GM23338 (cell line): ENCODE results near the gene SCFD1. TPM values are rescaled to one million over a fixed set of nuclear protein-coding genes. Genes with fewer than 3 reads are reported as not detected.

Source experiments
- ATAC-seq: fragments of 200-7000 bp; cut with Tn5 transposase; 3 replicates; pipeline ENCODE4 v1.9.1; 2020
- DNase-seq: peaks from one replicate; pipeline ENCODE4 v3.0.0-alpha.2; 2015; ENCODE audit warnings: low spot score
- H2AFZ ChIP-seq: fragments of 200-600 bp; sonication (generic); 2 replicates; pipeline ENCODE4 v1.8.0; 2016; ENCODE audit warnings: antibody characterized with exemption, mild to moderate bottlenecking, moderate library complexity
- H3F3A ChIP-seq: fragments of 200-600 bp; sonication (generic); replicated peaks from 2 replicates; pipeline ENCODE4 v1.8.0; 2017; ENCODE audit warnings: antibody characterized with exemption, mixed run types, low read depth
- H3K27ac ChIP-seq: fragments of 200-600 bp; sonication (generic); 2 replicates; pipeline ENCODE4 v1.6.1; 2016; ENCODE audit warnings: low read depth
- H3K27me3 ChIP-seq: fragments of 200-600 bp; sonication (generic); 2 replicates; pipeline ENCODE4 v1.8.0; 2016; ENCODE audit warnings: mild to moderate bottlenecking, mixed run types, moderate library complexity; ENCODE audit not compliant: insufficient read depth
- H3K36me3 ChIP-seq: fragments of 200-600 bp; sonication (generic); 2 replicates; pipeline ENCODE4 v1.8.0; 2016; ENCODE audit warnings: mild to moderate bottlenecking; ENCODE audit not compliant: insufficient read depth
- H3K4me1 ChIP-seq: fragments of 200-600 bp; sonication (generic); 2 replicates; pipeline ENCODE4 v1.8.0; 2016; ENCODE audit warnings: mild to moderate bottlenecking, moderate library complexity; ENCODE audit not compliant: insufficient read depth
- H3K4me2 ChIP-seq: fragments of 200-600 bp; sonication (generic); 2 replicates; pipeline ENCODE4 v1.7.1; 2017; ENCODE audit warnings: mixed run types
- H3K4me3 ChIP-seq: fragments of 200-600 bp; sonication (generic); 2 replicates; pipeline ENCODE4 v1.6.1; 2016; ENCODE audit warnings: mixed run types
- H3K79me2 ChIP-seq: fragments of 200-600 bp; sonication (generic); replicated peaks from 2 replicates; pipeline ENCODE4 v1.8.0; 2017; ENCODE audit warnings: mild to moderate bottlenecking; ENCODE audit not compliant: insufficient read depth
- H3K9me2 ChIP-seq: fragments of 200-600 bp; sonication (generic); 2 replicates; pipeline ENCODE4 v1.8.0; 2017; ENCODE audit not compliant: insufficient read depth
- H4K20me1 ChIP-seq: fragments of 200-600 bp; sonication (generic); replicated peaks from 2 replicates; pipeline ENCODE4 v1.8.0; 2017; ENCODE audit warnings: mild to moderate bottlenecking; ENCODE audit not compliant: insufficient read depth
- H3K27ac Mint-ChIP-seq: 2 replicates; pipeline ENCODE4 v1.8.0; 2020; ENCODE audit warnings: inconsistent platforms, mild to moderate bottlenecking, moderate library complexity, mixed read lengths
- H3K27me3 Mint-ChIP-seq: 3 replicates; pipeline ENCODE4 v1.8.0; 2022; ENCODE audit warnings: low read depth, mild to moderate bottlenecking, moderate library complexity, mixed read lengths, inconsistent platforms; ENCODE audit not compliant: insufficient read depth, poor library complexity
- H3K36me3 Mint-ChIP-seq: 3 replicates; pipeline ENCODE4 v1.8.0; 2021; ENCODE audit warnings: low read depth, mild to moderate bottlenecking, inconsistent platforms, moderate library complexity, mixed read lengths
- H3K4me1 Mint-ChIP-seq: 3 replicates; pipeline ENCODE4 v1.8.0; 2020; ENCODE audit warnings: mild to moderate bottlenecking, inconsistent platforms, mixed read lengths
- H3K4me3 Mint-ChIP-seq: 3 replicates; pipeline ENCODE4 v1.8.0; 2021; ENCODE audit warnings: moderate library complexity, mild to moderate bottlenecking, inconsistent platforms, mixed read lengths
- H3K9me3 Mint-ChIP-seq: 3 replicates; pipeline ENCODE4 v1.8.0; 2020; ENCODE audit warnings: moderate library complexity, mild to moderate bottlenecking, inconsistent platforms, mixed read lengths
- CREB1 ChIP-seq: fragments of 250-450 bp; sonication (Bioruptor Pico); IDR thresholded peaks from 2 replicates; pipeline ENCODE4 v1.5.0; 2020; ENCODE audit warnings: low read depth, mild to moderate bottlenecking, moderate library complexity
- ETS1 ChIP-seq: IDR thresholded peaks from 2 replicates; pipeline ENCODE4 v1.6.1; 2016; ENCODE audit warnings: antibody characterized with exemption
- EZH2 ChIP-seq: fragments of 200-600 bp; sonication (generic); IDR thresholded peaks from one replicate; pipeline ENCODE4 v1.8.0; 2017; ENCODE audit warnings: antibody characterized with exemption, mild to moderate bottlenecking, low read depth; ENCODE audit not compliant: unreplicated experiment
- JUNB ChIP-seq: IDR thresholded peaks from one replicate; pipeline ENCODE4 v1.6.1; 2016; ENCODE audit warnings: antibody characterized with exemption; ENCODE audit not compliant: unreplicated experiment
- NANOG ChIP-seq: IDR thresholded peaks from 2 replicates; pipeline ENCODE4 v1.6.1; 2016; ENCODE audit warnings: antibody characterized with exemption, borderline replicate concordance
- POLR2AphosphoS5 ChIP-seq: IDR thresholded peaks from 2 replicates; pipeline ENCODE4 v1.6.1; 2016; ENCODE audit warnings: antibody characterized with exemption, low read depth
- ZNF114 ChIP-seq: fragments of 250-450 bp; sonication (Bioruptor Pico); IDR thresholded peaks from 2 replicates; pipeline ENCODE4 v1.5.0; 2020; ENCODE audit warnings: mild to moderate bottlenecking, moderate library complexity
- ZNF331 ChIP-seq: fragments of 250-450 bp; sonication (Bioruptor Pico); IDR thresholded peaks from 2 replicates; pipeline ENCODE4 v1.5.0; 2020; ENCODE audit warnings: low read depth, mild to moderate bottlenecking, moderate library complexity
- ZNF462 ChIP-seq: fragments of 250-450 bp; sonication (Bioruptor Pico); IDR thresholded peaks from 2 replicates; pipeline ENCODE4 v1.5.0; 2020; ENCODE audit warnings: mild to moderate bottlenecking, moderate library complexity
- polyA plus RNA-seq: library from polyadenylated mRNA; unstranded; fragments of >200 nt; fragmentation: Nextera tagmentation; extraction: Ambion mirVana; gene quantifications from 2 replicates; pipeline ENCODE4 v1.2.1, GENCODE V29; 2016
- total RNA-seq: library from RNA; depleted of rRNA; stranded (reverse); fragments of >200 nt; shearing (Covaris generic); gene quantifications from 2 replicates; pipeline ENCODE4 v1.2.3, GENCODE V29; 2014

The SCFD1 gene
- total and polyA plus RNA-seq, 2 experiments from 2014 or later, result 77.6 to 110 TPM

GRCh38 chr14:30581283-30581625 is 40.9 kb upstream of the SCFD1 start:
- H3K27me3 Mint-ChIP-seq, result no peaks in the 10 kb centered on the region
- Histone ChIP-seq H3K9me2 (no peaks in the 10 kb centered on the region), H2AFZ (no peak overlapping the region), H3K36me3 (0 out of 2 replicates have a peak, but pooled peaks cover 8% of the 10 kb centered on the region), H3K79me2 (peaks cover 100% of the 10 kb centered on the region), H4K20me1 (peaks cover 66% of the 10 kb centered on the region), H3K27me3 (no peaks in the 10 kb centered on the region), H3K4me2 (no peak overlapping the region), H3K4me1 (peaks cover 23% of the 10 kb centered on the region), H3K4me3 (no peak overlapping the region), H3F3A (no peaks in the 10 kb centered on the region), H3K27ac (no peak overlapping the region)
- no peak for DNase-seq
- no peak for ATAC-seq
- no peak overlapping the region for H3K27ac Mint-ChIP-seq
- peaks cover 45% of the 10 kb centered on the region for H3K36me3 Mint-ChIP-seq
- no peak overlapping the region for H3K4me3 Mint-ChIP-seq
- H3K9me3 Mint-ChIP-seq, result peaks cover 22% of the 10 kb centered on the region
- H3K4me1 Mint-ChIP-seq, result peaks cover 9% of the 10 kb centered on the region; the same call in 2 of the 3 replicates
- TF ChIP-seq ZNF331 (CRISPR knock-in tag) (no peak), EZH2 (no peak), ETS1 (no peak), ZNF114 (no peak), ZNF462 (CRISPR knock-in tag) (no peak), JUNB (no peak), CREB1 (CRISPR knock-in tag) (no peak), NANOG (no peak), POLR2AphosphoS5 (no peak)
